A549 (cell line): ENCODE results near the gene ZNF319.

Source experiments
- EP300 ChIP-seq, 2 experiments: fragments of >200 bp; sonication (Bioruptor Twin); formaldehyde crosslinking; IDR thresholded peaks; 2 replicates in 1 of 2; 3 replicates in 1 of 2; pipeline ENCODE4 v1.6.1; 2016 to 2017
- RFX5 ChIP-seq: fragments of 450-650 bp; IDR thresholded peaks from 2 replicates; pipeline ENCODE4 v1.7.1; 2014; ENCODE audit warnings: antibody characterized with exemption, mild to moderate bottlenecking, moderate library complexity
- TFCP2L1 ChIP-seq: fragments of 250-450 bp; sonication (Bioruptor Pico); IDR thresholded peaks from 2 replicates; pipeline ENCODE4 v1.5.0; 2021; ENCODE audit warnings: mild to moderate bottlenecking
- TF ChIP-seq, protein P1 (sequence below): fragments of >200 bp; sonication (Bioruptor Twin); formaldehyde crosslinking; IDR thresholded peaks from 3 replicates; pipeline ENCODE4 v1.5.1; 2016

- TF ChIP-seq TFCP2L1 (CRISPR knock-in tag): no peak
- TF ChIP-seq EP300 (IDR thresholded peaks at IDR 0.05): no peak
- TF ChIP-seq, protein P1, sequence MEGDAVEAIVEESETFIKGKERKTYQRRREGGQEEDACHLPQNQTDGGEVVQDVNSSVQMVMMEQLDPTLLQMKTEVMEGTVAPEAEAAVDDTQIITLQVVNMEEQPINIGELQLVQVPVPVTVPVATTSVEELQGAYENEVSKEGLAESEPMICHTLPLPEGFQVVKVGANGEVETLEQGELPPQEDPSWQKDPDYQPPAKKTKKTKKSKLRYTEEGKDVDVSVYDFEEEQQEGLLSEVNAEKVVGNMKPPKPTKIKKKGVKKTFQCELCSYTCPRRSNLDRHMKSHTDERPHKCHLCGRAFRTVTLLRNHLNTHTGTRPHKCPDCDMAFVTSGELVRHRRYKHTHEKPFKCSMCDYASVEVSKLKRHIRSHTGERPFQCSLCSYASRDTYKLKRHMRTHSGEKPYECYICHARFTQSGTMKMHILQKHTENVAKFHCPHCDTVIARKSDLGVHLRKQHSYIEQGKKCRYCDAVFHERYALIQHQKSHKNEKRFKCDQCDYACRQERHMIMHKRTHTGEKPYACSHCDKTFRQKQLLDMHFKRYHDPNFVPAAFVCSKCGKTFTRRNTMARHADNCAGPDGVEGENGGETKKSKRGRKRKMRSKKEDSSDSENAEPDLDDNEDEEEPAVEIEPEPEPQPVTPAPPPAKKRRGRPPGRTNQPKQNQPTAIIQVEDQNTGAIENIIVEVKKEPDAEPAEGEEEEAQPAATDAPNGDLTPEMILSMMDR: no peak
- no peak for TF ChIP-seq RFX5
Observed at GRCh38 chr16:57966204-57966771, 34.2 kb downstream of the ZNF319 start.
